Breast epithelium (tissue), 4 donors: ENCODE data around the gene FRMD3. TPM values are rescaled to one million over a fixed set of nuclear protein-coding genes. Genes with fewer than 3 reads are reported as not detected.

Experiments
- DNase-seq, 2 donors: peaks; one replicate each; pipeline ENCODE4 v3.0.0-alpha.2; 2019; ENCODE audit warnings: low spot score in 2 of 2
- H3K27ac ChIP-seq, 2 donors: fragments of 200-600 bp; sonication (generic) in 1 of 2; one replicate each; pipeline ENCODE4 v1.5.1; 2016 to 2019; ENCODE audit warnings: mild to moderate bottlenecking in 1 of 2
- H3K27me3 ChIP-seq, 2 donors: fragments of 200-600 bp; sonication (generic) in 1 of 2; one replicate each; pipeline versions ENCODE4 v1.5.1 to v1.6.0; 2017 to 2019; ENCODE audit warnings: control low read depth in 1 of 2, mild to moderate bottlenecking in 1 of 2
- H3K36me3 ChIP-seq: fragments of 200-600 bp; one replicate; pipeline ENCODE4 v1.5.1; 2019
- H3K4me1 ChIP-seq, 2 donors: fragments of 200-600 bp; sonication (generic); one replicate each; pipeline ENCODE4 v1.5.1; 2016 to 2019; ENCODE audit warnings: control low read depth in 1 of 2
- H3K4me3 ChIP-seq, 3 donors: fragments of 200-600 bp; sonication (generic); 1 replicate in 2 of 3; 2 replicates in 1 of 3; pipeline ENCODE4 v1.5.1; 2016 to 2019; ENCODE audit warnings: mild to moderate bottlenecking in 3 of 3, moderate library complexity in 2 of 3
- H3K9me3 ChIP-seq, 2 donors: fragments of 200-600 bp; sonication (generic) in 1 of 2; one replicate each; pipeline ENCODE4 v1.5.1; 2016 to 2019; ENCODE audit warnings: control low read depth in 1 of 2
- CTCF ChIP-seq, 3 donors: fragments of 450-650 bp; IDR thresholded peaks; one replicate each; pipeline ENCODE4 v1.5.1; 2016 to 2017; ENCODE audit warnings: antibody characterized with exemption in 3 of 3, mild to moderate bottlenecking in 3 of 3, moderate library complexity in 3 of 3
- POLR2A ChIP-seq: fragments of 450-650 bp; IDR thresholded peaks from one replicate; pipeline ENCODE4 v1.6.1; 2016; ENCODE audit warnings: antibody characterized with exemption, mild to moderate bottlenecking, moderate library complexity
- POLR2AphosphoS5 ChIP-seq, 3 donors: sonication (generic); formaldehyde crosslinking; IDR thresholded peaks; one replicate each; pipeline ENCODE4 v1.6.1; 2017; ENCODE audit warnings: antibody characterized with exemption in 3 of 3
- intact Hi-C: fragments of 100-400 bp; cut with DNase I; formaldehyde crosslinking; loops from one replicate; pipeline ENCODE4 v1.15.1; 2023; ENCODE audit warnings: low total_unique reads
- total RNA-seq, 3 donors: library from RNA; depleted of rRNA; stranded (reverse); fragments of >200 nt; gene quantifications; one replicate each; pipeline ENCODE4 v1.1.0, GENCODE V29; 2016

FRMD3 gene
- total RNA-seq, 3 donors from 2014 or later: 6.3 to 14.1 (median 14.1) TPM

- TF ChIP-seq POLR2AphosphoS5 (IDR thresholded peaks at IDR 0.05) (no peak), POLR2A (no peak), CTCF (IDR thresholded peaks at IDR 0.05) (no peak)
- Histone ChIP-seq H3K27me3 (no peaks in the 10 kb centered on the region), H3K36me3 (no peaks in the 10 kb centered on the region), H3K27ac (no peak overlapping the region), H3K4me1 (no peaks in the 10 kb centered on the region), H3K9me3 (no peaks in the 10 kb centered on the region), H3K4me3 (no peak overlapping the region)
- intact Hi-C loops: no loop called here
- DNase-seq: no peak
These were observed 113.0 kb downstream of the FRMD3 start for GRCh38 chr9:83425240-83425639.

GRCh38 chr9:83424831-83425230 is 113.4 kb downstream of the FRMD3 start:
- Histone ChIP-seq H3K9me3 (no peaks in the 10 kb centered on the region), H3K4me3 (no peak overlapping the region), H3K27me3 (no peaks in the 10 kb centered on the region), H3K27ac (no peak overlapping the region), H3K36me3 (no peaks in the 10 kb centered on the region), H3K4me1 (no peaks in the 10 kb centered on the region)
- intact Hi-C loops: no loop called here
- no peak for DNase-seq
- TF ChIP-seq POLR2A (no peak), POLR2AphosphoS5 (IDR thresholded peaks at IDR 0.05) (no peak), CTCF (IDR thresholded peaks at IDR 0.05) (no peak)

DNA sequence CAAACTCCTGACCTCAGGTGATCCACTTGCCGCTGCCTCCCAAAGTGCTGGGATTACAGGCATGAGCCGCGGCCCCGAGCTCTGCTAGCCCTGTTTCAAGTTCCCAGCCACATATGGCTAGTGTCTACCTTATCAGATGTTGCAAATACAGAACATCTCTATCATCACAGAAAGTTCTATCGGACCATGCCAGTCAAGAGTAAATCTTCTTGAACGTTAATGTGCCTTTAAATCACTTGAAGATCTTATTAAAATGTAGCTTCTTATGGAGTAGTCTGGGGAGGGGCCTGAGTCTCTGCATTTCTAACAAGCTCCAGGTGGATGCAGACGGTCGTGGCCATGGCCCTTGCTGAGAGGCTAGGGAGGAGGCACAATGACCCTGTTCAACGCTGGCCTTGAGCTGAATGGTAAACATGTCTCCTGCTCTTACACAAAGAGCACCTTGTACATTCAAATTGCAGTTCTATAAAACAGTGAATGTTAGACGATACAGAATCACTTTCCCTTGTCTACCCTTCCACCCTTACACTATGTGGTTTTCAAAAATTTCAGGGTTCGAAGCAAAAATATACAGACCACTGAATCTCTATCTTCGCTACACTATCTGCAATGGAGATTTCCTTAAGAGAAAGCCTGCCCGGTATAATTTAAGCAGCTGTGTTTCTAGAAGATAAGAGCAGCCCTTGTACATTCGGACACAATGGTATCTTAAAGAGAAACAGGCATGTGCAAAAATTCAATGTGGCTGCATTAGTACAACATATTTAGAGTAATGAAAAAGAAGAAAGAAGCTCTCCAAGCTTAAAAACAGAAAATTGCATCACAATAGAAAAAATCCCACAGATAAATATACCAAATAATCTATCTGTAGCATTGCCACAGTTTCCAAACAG is 114.1 kb downstream of the FRMD3 start:
- H3K4me3 ChIP-seq: no peak overlapping the region
- DNase-seq: no peak
- no peaks in the 10 kb centered on the region for H3K4me1 ChIP-seq
- no peak for TF ChIP-seq CTCF (IDR thresholded peaks at IDR 0.05)
- no peak for TF ChIP-seq POLR2AphosphoS5 (IDR thresholded peaks at IDR 0.05)
- no peak for TF ChIP-seq POLR2A
- intact Hi-C loops: no loop called here
- no peaks in the 10 kb centered on the region for H3K27me3 ChIP-seq
- no peaks in the 10 kb centered on the region for H3K36me3 ChIP-seq
- no peak overlapping the region for H3K27ac ChIP-seq
- no peaks in the 10 kb centered on the region for H3K9me3 ChIP-seq

- H3K27me3 ChIP-seq: no peaks in the 10 kb centered on the region
- H3K27ac ChIP-seq: no peak overlapping the region
- no peaks in the 10 kb centered on the region for H3K4me1 ChIP-seq
- no peak for TF ChIP-seq POLR2A
- no peak for TF ChIP-seq CTCF (IDR thresholded peaks at IDR 0.05)
- TF ChIP-seq POLR2AphosphoS5 (IDR thresholded peaks at IDR 0.05): no peak
- DNase-seq: no peak
- H3K9me3 ChIP-seq: no peaks in the 10 kb centered on the region
- no peaks in the 10 kb centered on the region for H3K36me3 ChIP-seq
- H3K4me3 ChIP-seq: no peak overlapping the region
- intact Hi-C loops: no loop called here
These were observed 115.7 kb downstream of the FRMD3 start for GRCh38 chr9:83422527-83422926.

- Histone ChIP-seq H3K27me3 (no peaks in the 10 kb centered on the region), H3K4me1 (no peaks in the 10 kb centered on the region), H3K4me3 (no peak overlapping the region), H3K36me3 (no peaks in the 10 kb centered on the region), H3K9me3 (no peaks in the 10 kb centered on the region), H3K27ac (no peak overlapping the region)
- intact Hi-C loops: no loop called here
- DNase-seq: no peak
- TF ChIP-seq POLR2AphosphoS5 (IDR thresholded peaks at IDR 0.05) (no peak), CTCF (IDR thresholded peaks at IDR 0.05) (no peak), POLR2A (no peak)
These were observed 117.7 kb downstream of the FRMD3 start for GRCh38 chr9:83420486-83420885.
